Right hindlimb (tissue), 1 donor: ENCODE measurements around the gene NTN1.
"Not testable (repeated sequence)": the region's sequence is repeated elsewhere in the genome, so short reads cannot be mapped to it uniquely, and the experiment has no call there.

Experiments used
- DNase-seq: peaks from one replicate; pipeline ENCODE4 v3.0.0-alpha.2; 2018

The NTN1 gene

DNA sequence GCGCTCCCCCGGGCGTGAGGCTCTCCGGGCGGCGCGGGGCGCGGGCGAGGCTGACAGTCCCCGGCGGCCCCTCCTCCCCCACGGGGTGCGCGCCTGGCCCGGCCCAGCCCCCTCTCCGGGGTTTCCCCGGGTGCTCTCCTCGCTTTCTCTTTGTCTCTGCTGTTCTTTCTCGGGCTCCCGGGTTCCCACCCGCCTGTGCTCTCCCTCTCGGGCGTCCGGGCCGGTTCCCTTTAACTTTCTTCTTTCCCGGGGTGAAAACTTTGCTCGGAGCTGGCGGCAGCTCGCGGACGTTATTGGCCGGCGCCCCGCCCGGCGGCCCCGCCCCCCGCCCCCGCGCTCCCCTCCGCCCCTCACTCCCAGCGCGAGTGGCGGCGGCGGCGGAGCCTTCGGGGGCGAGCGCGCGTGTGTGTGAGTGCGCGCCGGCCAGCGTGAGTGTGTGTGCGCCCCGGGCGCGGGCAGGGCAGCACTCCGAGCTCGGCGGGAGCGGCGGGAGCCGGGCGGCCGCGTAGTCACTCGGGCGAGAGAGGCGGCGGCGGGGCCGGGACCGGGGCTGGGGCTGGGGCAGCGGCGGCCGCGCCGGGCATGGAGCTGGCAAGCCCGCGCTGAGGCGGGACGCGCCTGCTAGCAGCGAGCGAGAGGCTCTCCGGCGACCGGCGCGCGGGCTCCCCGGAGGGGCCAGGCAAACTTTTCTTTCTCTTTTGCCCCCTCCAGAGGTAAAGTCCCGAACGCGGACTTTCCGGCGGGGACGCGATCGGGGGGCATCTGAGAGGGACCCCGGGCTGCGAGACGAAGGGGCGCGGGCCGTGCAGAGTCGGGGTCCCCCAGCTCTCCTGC lies at the start of gene NTN1:
Gene NTN1 (plus strand): TSS at position 353 of the 834 bp plus-strand sequence. CDS start 864 bp downstream, outside the sequence.
- DNase-seq: peak; percentile 79

DNA sequence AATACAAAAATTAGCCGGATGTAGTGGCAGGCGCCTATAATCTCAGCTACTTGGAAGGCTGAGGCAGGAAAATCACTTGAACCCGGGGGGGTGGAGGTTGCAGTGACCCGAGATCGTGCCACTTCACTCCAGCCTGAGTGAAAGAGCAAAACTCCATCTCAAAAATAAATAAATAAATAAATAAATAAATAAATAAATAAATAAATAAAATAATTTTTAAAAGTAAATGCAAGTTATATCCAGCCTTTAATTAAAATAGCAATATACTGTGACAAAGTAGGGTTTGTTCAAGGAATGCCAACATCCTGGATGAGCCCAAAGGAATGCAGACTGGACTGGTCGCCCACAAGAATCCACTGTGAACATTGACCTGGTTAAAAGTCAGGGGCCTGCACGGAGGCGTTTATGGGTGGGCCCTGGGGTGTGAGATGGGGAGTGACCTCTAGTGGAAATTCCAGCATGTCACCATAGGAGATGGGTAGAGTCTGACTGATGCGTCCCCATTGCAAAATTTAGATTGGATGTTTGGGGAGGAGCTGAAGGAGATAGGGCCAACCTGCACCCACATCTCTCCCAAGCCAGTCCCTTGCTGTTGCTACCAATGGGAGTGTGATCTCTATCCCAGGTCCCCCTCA lies 46.1 kb upstream of the NTN1 start:
- no peak for DNase-seq

DNA sequence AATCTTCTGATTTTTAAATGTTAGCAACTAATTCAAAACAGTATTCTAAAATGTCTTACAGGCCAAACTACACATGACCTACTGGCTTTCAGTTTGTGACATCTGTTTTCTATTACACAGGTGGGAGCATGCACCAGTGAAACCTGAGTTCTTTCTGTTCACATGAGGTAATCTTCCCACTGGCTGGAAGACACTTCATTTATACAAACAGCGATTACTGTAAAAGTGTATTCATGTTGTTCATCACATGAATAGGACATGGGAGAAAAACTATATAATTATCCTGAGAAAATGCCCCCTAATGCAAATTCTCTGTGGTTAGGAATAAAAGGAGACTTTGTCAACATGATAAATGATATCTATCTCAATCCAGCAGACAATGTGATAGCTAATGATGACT lies 44.7 kb upstream of the NTN1 start:
- no peak for DNase-seq

DNA sequence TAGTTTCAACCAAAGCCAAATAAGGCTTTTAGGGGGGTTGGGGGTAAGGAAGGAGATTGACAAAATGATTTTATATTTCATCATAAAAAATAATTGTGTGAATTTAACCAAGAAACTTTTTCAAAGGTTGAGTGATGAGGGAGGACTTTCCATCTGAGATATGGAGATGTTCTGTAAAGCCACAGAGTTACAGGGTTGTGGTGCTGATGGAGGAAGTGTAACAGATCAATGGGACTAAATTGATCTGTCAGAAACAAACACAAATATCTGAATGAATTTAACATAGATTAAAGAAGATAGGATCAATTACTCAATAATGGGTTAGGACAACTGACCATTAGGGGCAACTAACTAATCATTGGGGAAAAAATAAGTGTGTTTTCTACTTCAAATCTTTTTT lies 41.6 kb upstream of the NTN1 start:
- DNase-seq: no peak

DNA sequence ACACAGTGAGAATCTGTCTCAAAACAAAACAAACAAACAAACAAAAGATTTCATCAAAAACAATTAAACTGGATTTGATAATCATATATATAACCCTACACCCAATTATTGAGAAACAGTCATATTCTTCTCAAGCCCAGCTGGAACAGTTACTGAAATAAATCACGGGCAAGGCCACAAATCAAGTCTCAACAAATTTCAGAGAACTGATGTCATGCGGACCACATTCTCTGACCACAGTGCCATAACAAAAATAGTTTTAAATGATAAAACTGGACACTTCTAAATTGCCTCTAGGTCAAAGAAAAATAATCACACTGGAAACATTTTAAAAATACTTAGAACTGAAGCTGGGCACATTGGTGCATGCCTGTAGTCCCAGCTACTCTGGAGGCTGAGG lies 39.9 kb upstream of the NTN1 start:
- DNase-seq: no peak

DNA sequence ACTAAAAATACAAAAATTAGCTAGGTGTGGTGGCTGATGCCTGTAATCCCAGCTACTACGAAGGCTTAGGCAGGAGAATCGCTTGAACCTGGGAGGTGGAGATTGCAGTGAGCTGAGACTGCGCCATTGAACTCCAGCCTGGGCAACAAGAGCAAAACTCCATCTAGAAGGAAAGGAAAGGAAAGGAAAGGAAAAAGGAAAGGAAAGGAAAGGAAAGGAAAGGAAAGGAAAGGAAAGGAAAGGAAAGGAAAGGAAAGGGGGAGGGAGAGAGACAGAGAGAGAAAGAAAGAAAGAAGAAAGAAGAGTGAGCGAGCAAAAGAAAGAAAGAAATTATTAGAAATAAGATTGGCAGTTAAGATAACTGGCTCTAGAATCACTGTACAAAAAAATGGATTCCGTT lies 37.1 kb upstream of the NTN1 start:
- not testable (repeated sequence) for DNase-seq

DNA sequence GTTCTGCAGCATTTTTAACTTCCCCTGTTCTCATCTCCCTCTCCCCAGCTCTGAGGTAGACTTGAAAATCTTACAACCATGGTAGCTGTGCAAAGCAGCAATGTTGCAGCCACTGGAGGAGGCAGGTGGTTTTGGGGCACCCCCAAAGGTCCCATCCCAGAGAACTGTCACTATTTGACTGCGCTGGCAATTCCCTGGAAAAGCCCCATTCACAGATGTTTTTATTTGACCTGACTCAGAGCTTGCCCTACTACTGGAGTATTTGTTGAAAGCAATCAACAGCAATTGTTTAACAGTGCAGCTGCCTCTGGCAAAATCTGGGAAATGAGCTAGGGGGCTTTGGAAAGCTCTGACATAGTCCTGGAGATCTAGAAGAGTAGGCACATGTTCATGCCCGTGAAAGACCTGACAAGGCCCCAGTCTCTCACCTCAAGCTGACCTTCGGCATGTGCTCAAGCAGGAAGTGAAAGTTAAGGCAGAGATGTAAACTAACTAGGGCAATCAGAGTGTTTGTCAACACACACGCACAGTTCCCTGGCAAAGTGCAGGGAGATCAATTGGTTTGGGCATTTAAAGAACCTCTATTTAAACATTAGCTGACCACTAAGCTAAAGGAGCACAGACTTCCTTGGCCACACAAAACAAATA lies 36.1 kb upstream of the NTN1 start:
- DNase-seq: no peak

DNA sequence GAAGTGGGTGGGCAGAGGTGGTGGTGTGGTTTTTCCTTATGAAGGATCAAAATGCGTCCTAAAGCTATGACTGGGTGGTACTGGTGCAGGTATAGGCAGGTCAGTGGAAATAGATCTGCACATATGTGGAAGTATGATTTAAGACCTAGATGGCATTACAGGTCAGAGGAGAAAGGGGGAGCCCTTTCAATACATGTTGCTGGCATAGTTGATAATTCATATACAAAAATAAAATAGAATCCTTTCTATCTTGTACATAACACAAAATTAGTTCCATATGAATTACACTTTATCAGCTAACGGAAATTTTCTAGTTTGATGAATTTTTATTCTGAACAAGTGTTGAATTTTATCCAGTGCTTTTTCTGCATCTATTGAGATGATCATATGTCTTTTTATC lies 35.0 kb upstream of the NTN1 start:
- DNase-seq: no peak

DNA sequence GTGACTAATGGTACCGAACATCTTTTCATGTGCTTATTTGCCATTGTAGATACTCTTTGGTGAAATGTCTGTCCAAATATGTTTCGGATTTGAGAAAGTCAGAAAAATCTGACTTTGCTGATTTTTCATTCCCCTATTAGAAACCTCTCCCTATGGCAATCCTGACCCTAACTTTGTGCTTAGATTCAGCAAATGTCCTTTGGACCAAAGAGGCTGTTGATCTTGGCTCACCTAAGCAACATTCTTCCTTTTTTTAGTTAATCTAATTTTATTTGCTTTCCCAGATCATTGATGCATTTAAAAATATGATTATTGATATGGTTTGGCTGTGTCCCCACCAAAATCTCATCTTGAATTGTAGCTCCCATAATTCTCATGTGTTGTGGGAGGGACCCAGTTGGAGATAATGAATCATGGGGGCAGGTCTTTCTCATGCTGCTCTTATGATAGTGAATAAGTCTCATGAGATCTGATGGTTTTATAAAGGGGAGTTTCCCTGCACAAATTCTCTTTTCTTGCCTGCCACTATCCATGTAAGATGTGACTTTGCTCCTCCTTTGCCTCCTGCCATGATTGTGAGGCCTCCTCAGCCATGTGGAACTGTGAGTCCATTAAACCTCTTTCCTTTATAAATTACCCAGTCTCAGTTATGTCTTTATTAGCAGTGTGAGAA lies 32.9 kb upstream of the NTN1 start:
- not testable (repeated sequence) for DNase-seq

DNA sequence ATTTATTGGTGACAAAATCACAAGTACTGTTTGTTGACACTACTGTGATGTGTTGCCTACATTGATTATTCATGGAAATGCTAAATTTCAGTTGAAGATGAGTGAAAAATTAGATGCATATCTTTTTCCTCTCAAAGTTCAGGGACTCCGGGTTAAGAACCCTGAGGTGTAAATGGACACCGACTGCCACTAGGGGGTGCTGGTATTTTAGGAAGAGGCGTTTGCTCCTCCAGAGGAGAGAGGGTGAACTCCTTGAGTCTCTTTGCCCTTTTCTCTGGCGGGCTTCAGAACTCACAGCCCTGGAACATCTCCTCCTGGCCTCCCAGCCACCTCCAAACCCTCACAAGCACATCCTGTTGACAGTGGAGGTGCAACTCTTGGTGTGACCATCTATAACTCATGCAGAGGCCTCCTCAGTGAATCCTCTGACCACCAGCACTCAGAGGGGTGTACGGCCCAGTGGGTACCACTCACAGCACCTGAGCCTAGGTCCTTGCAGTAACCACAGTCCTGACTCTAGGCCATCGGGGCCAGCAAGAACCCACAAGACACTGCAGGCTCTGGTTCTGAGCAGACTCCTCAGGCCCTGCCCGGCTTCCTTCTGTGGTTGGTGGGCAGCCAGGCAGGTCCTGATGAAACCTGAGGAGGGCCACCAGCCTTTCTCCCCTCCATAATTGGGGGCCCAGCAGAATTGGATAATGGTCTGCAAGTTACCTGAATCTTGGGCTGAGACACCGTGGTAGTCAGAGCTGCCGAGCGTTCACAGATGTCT lies 29.6 kb upstream of the NTN1 start:
- DNase-seq: peak; percentile 71

DNA sequence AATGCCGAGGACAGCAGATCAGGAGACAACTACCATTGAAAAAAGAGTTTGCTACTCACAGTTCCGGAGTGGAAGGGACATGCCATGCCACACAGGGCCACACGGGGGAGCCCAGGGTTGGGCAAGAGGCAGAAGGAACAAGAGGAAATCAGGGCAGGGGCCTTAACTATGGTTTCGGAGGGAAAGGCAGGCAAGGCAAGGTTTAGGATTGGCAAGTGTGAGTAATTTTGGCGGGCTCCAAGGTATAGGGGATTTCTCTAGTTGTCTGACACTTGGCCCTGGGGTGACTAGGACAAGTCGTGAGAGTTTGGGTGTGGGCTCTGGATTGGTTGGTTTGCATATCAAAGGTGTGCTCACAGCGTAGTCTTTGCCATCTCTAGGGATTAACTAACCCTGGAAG lies 27.0 kb upstream of the NTN1 start:
- DNase-seq: peak; percentile 64

DNA sequence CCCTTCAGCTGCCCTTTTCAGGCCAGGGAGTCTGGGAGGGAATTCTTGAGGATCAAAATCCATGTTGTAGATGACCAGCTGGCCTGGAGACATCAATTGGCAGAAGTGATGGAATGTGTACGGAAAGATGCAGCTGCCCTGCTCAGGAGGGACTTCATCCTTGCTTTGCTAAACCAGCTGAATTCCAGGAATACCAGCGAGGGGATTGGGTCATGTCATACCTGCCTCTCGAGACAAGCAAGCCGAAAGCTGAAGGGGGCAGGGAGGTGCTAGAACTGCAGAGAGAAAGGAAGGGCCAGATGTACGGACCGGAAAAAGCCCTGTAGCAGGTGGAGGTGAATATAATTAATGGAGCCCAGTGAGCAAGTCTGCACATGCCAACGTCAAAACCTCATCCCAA lies 25.6 kb upstream of the NTN1 start:
- DNase-seq: no peak

DNA sequence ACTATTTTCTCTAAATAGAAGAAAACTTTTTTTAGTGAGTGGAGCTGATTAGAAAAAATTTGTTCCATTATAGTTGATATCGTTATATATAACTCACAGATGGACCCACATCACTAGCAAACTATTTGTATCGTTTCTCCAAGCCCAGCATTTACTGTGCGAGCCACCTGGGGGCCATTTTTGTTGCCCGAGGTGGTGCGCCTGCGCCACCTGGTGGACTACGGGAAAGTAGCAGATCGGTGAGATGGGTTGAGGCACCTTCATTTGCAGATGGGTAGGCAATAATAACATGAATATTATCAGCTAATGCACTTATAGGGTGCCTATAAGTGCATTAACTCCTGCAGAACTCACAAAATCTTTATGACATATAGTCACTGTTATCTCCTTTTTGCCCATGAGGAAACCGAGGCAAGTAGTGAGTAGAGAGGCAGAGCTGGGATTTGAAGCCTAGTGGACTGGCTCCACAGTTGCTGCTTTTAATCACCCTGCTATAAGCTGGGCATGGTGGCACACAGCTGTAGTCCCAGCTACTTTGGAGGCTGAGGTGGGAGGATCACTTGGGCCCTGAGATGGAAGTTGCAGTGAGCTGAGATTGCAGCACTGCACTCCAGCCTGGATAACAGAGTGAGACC lies 23.2 kb upstream of the NTN1 start:
- DNase-seq: no peak

DNA sequence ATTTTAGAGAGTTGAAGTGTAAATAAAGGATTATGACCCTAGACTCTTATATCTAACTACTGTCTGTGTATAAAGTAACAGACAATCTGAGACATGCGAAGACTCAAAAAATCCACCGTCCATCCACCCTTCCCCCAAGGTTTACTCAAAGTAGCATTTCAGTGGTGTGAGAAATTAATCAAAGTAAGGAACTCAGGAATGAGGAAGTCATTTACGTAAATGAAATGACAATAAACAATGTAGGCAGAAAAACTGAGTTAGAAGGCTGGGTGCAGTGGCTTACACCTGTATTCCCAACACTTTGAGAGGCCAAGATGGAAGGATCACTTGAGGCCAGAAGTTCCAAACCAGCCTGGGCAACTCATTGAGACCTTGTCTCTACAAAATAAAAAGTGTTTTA lies 19.8 kb upstream of the NTN1 start:
- no peak for DNase-seq

DNA sequence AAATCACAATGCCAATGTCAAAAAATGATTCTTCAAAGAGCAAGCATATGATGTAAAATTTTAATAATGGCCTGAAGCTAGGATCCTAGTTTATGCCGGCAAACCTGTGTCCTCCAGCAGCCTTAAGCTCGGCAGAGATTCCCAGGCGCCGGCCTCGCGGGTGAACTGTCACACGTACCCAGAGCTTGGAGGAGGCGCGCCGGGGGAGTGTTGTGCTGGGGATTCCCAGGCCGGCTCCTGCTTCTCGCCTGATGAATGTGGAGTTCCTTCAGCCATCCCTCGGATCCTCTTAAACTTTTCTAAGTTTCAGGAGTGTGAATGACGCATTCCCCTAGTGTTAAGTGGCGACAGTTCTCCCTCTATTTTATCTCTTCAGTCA lies 19.1 kb upstream of the NTN1 start:
- no peak for DNase-seq

DNA sequence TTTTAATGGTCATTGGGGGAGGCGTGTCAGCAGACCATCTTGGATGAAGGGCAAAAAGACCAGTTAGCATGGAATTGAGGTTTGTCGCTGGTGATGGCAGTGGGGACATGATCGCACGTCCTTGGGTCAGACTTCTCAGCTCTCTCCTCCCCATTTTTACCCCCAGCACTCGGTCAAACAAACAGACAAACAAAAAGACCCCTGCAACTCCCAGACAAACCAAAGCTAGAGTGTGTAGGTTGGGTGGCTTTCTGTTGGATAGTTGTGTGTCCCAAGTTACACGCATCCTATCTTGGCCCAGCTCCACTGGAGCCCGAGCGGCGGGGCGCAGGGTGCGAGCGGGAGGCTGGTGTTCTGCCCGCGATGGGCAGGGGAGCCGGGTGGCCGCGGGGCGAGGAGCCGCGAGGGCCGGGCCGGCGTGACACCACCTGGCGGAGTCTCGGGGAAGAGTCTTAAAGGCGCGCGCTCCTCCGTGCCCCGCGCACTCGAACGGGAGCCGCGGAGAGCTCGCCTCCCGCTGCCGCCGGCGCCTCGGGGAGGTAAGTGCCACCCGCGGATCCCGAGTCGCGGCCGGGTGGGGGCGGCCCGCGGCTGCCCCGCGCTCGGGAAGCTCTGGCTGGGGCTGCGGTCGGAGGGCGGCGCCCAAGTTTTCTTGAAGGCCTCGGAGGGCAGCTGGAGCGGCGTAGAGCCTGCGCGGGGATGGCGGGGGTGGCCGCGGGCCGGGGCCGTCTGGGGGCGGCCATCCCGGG lies 18.5 kb upstream of the NTN1 start:
- DNase-seq: peak; percentile 43

DNA sequence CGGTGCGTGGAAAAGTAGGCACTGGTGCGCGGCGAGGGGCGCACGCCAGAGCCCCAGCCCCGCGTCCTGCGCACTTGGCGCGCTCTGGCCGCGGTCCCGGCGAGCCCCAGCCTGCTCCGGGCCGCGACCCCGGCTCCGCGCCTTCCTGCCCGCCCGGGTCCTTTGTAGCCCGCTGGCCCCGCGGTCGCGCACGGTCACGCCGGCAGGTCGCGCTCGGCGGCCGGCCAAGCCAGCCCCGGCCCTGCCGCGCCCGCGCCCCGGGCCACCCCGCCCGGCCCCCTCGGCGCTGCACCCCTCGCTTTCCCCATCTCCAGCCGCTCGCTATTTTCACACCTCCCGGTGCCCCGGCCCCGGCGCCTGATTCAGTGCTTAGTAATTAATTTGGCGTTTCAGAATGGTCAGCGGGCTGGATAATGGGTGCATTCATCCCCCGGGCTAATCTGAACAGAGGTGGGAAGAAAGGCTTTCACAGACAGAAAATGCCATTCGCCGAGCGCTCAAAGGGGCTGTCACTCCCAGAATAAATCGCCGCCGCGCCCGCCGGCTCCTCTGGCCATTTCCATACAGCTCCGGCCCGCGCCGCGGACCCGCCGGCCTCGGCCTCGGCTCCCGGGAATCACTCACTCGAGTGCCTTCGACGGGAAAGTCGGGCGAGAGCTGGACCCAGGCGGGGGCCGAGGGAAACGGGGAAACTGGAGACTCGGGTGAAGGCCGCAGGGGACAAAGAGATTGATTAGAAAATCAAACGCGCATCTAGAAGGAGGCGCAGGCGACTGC lies 17.8 kb upstream of the NTN1 start:
- DNase-seq: no peak

DNA sequence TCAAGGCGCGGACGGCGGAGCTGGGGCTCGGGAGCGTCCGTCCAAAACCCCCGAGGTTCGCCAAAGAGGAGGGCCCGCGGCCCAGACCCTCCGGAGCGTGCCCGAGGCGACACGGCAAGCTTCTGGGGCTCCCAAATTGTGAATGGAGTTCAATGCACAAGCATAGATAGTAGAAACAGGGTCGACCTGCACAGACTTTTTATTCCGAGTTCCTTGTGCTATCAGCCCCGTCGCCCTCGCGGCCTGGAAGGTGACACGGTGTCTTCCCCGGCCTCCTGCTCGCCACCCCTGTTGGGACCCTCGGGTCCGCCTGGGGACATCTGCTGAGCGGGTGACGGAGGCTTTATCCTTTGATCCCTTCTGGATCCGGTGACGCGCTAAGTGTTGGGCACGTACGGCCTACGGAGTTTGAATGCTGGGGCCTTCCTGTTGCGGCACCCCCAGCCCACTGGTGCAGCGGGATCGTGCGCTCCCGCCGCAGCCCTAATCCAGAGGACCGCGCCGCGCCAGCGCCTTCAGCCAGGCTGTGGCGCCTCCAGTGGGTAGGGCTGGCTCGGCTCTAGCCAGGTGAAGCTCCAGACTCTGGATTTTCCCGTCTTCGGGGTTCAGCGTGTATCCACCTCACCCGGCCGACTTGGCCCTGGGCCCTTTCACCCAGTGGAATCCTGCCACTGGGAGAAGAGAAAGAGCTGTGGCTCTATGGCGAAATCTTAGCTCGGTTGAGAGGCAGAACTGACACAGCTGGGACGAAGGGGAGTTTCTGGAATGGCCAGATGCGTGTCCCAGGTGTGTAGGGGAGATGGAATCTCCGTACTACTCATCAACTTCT lies 17.0 kb upstream of the NTN1 start:
- no peak for DNase-seq

DNA sequence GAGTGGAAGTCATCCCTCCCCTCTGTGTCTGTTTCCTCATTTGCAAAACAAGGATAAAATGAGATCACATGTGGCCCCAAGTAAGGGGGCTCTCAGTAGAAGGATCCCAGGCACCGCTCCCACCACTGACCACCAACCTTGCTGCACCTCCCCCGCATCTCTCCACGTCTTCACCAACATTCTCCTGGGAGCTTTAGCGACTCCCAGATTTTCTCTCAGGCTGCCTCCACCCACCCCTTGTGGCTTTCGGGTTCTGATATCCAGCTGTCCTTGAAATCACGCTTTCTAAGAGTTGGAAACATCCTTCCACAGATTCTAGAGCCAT lies 16.4 kb upstream of the NTN1 start:
- DNase-seq: no peak
